Thyroid gland (tissue), 4 donors: Measurements from ENCODE around the gene IGFN1.

ENCODE experiments used
- CTCF ChIP-seq, 6 experiments: fragments of 200-600 bp in 3 of 6; fragments of 450-650 bp in 3 of 6; sonication (generic) in 3 of 6; IDR thresholded peaks; one replicate each; pipeline ENCODE4 v1.5.1; 2016 to 2019; ENCODE audit warnings: antibody characterized with exemption in 6 of 6, mild to moderate bottlenecking in 2 of 6, inconsistent platforms in 1 of 6, moderate library complexity in 1 of 6
- POLR2A ChIP-seq, 2 donors: fragments of 450-650 bp; IDR thresholded peaks; one replicate each; pipeline ENCODE4 v1.6.1; 2017; ENCODE audit warnings: antibody characterized with exemption in 2 of 2, mild to moderate bottlenecking in 2 of 2, moderate library complexity in 1 of 2

GRCh38 chr1:201258763-201259230, 68.2 kb downstream of the IGFN1 start:
- no peak for TF ChIP-seq CTCF (IDR thresholded peaks at IDR 0.05)
- no peak for TF ChIP-seq POLR2A (IDR thresholded peaks at IDR 0.05)
